ENCODE data around the gene BMAL1. TPM values are rescaled to one million over a fixed set of nuclear protein-coding genes. Genes with fewer than 3 reads are reported as not detected.

The BMAL1 gene
- total RNA-seq, 1 donor = 13.0 TPM

DNA sequence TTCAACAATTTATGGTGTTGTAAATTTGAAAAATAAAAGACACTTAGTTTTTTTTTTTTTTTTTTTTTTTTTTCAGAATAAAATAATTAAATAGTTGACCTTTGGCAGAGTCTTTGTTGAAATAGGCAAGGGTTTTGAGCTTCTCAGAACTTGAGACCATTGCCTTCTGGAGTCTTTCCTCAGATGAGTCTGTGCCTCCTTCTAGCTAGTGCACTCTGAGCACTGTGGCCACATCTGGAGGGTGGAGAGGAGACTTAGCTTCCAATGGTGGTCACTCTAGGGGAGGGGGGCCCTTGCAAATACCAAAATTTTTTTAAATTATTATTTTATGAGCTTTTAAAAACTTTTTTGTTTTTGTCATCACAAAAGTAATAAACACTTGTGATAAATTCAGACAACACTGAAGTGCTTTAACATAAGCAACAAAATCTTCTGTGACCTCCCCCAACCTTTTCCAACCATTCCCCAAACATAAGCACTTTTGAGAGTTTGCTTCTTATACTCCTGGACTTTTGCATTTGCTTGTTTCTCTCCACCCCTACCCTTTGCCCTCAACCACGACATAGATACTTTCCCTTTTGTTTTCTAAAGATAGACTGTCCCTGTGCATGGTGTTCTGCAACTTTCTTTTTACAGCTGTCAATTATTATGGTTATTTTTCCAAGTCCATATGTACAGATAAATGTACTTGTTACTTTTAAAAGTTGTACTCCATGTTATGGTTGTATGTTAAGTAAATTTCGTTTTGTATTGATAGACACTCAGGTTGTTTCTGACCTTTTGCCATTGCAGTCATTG, 41.1 kb downstream of the BMAL1 start:
- H4K20me1 ChIP-seq (ENCODE audit: insufficient read depth, low read length) = peaks cover 10% of the 10 kb centered on the region
- peaks cover 12% of the 10 kb centered on the region for H3K4me1 ChIP-seq (ENCODE audit: insufficient read depth, low read length)
- peaks cover 21% of the 10 kb centered on the region for H3K79me2 ChIP-seq (ENCODE audit: insufficient read depth, low read length)
- H3K9me3 ChIP-seq (ENCODE audit: low read depth, low read length) = no peaks in the 10 kb centered on the region
- no peaks in the 10 kb centered on the region for H3K27me3 ChIP-seq (ENCODE audit: insufficient read depth, low read length)
- TF ChIP-seq, protein P1, sequence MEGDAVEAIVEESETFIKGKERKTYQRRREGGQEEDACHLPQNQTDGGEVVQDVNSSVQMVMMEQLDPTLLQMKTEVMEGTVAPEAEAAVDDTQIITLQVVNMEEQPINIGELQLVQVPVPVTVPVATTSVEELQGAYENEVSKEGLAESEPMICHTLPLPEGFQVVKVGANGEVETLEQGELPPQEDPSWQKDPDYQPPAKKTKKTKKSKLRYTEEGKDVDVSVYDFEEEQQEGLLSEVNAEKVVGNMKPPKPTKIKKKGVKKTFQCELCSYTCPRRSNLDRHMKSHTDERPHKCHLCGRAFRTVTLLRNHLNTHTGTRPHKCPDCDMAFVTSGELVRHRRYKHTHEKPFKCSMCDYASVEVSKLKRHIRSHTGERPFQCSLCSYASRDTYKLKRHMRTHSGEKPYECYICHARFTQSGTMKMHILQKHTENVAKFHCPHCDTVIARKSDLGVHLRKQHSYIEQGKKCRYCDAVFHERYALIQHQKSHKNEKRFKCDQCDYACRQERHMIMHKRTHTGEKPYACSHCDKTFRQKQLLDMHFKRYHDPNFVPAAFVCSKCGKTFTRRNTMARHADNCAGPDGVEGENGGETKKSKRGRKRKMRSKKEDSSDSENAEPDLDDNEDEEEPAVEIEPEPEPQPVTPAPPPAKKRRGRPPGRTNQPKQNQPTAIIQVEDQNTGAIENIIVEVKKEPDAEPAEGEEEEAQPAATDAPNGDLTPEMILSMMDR (IDR thresholded peaks at IDR 0.05; ENCODE audit: extremely low read depth, low read depth, low read length) = no peak
- no peak overlapping the region for H3K27ac ChIP-seq (ENCODE audit: low read depth, low read length)
- H2AFZ ChIP-seq (ENCODE audit: low read length) = no peak overlapping the region
- no peak overlapping the region for H3K4me3 ChIP-seq (ENCODE audit: insufficient read depth, low read length)
- no peak for DNase-seq (ENCODE audit: insufficient read length, low spot score, missing footprints)
- H3K36me3 ChIP-seq (ENCODE audit: insufficient read depth, low read length) = no peaks in the 10 kb centered on the region
- H3K4me2 ChIP-seq (ENCODE audit: insufficient read depth, low read length) = no peak overlapping the region

DNA sequence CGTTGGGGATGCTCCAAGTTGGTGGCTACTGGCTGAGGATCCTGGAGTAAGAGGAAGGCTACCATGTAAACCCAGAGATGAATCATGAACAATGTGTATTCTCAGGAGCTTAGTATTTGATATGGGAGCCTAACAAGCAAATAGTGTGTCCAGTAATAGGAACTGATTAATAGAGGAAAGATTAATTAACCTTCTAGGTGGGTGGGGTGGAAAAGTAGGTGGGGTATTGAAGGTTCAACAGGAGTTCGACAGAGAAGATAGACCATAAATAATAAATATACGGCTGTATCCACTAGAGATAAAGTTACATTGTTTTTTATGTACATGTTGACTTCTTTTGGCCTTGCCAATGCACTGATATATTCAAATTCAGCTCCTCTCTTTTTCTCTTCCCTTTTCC, 43.1 kb downstream of the BMAL1 start:
- DNase-seq (ENCODE audit: insufficient read length, low spot score, missing footprints) = no peak
- TF ChIP-seq, protein P1 (IDR thresholded peaks at IDR 0.05; ENCODE audit: extremely low read depth, low read depth, low read length) = no peak
- Histone ChIP-seq H3K79me2 (ENCODE audit: insufficient read depth, low read length) (peaks cover 16% of the 10 kb centered on the region), H3K27ac (ENCODE audit: low read depth, low read length) (no peak overlapping the region), H2AFZ (ENCODE audit: low read length) (no peak overlapping the region), H3K4me3 (ENCODE audit: insufficient read depth, low read length) (no peak overlapping the region), H3K4me2 (ENCODE audit: insufficient read depth, low read length) (no peak overlapping the region), H3K27me3 (ENCODE audit: insufficient read depth, low read length) (no peaks in the 10 kb centered on the region), H4K20me1 (ENCODE audit: insufficient read depth, low read length) (peaks cover 3% of the 10 kb centered on the region), H3K4me1 (ENCODE audit: insufficient read depth, low read length) (peaks cover 12% of the 10 kb centered on the region), H3K36me3 (ENCODE audit: insufficient read depth, low read length) (no peaks in the 10 kb centered on the region), H3K9me3 (ENCODE audit: low read depth, low read length) (no peaks in the 10 kb centered on the region)

DNA sequence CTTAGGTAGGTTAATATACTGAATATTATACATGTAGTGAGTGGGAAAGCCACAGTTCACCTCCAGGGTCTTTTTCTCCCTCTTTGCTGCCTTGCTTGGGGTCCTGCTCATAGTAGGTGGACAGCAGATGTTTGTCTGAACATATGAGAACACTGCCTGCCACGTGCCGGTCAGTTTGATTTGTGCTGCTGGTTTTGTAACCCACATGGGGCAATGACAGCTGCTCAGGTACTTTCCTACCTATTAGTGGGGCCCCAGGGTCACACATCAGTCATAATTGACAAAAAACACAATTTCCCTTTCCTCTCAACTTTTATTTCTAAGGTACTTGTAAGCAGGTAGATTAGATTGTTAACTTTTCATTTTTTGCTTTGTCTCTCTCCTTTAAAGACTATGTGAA, 43.8 kb downstream of the BMAL1 start:
- no peaks in the 10 kb centered on the region for H3K9me3 ChIP-seq (ENCODE audit: low read depth, low read length)
- H3K4me1 ChIP-seq (ENCODE audit: insufficient read depth, low read length) = peaks cover 4% of the 10 kb centered on the region
- H3K36me3 ChIP-seq (ENCODE audit: insufficient read depth, low read length) = no peaks in the 10 kb centered on the region
- H3K79me2 ChIP-seq (ENCODE audit: insufficient read depth, low read length) = peaks cover 16% of the 10 kb centered on the region
- no peak for DNase-seq (ENCODE audit: insufficient read length, low spot score, missing footprints)
- H3K27ac ChIP-seq (ENCODE audit: low read depth, low read length) = no peak overlapping the region
- TF ChIP-seq, protein P1 (IDR thresholded peaks at IDR 0.05; ENCODE audit: extremely low read depth, low read depth, low read length) = no peak
- no peak overlapping the region for H3K4me2 ChIP-seq (ENCODE audit: insufficient read depth, low read length)
- no peaks in the 10 kb centered on the region for H4K20me1 ChIP-seq (ENCODE audit: insufficient read depth, low read length)
- no peak overlapping the region for H2AFZ ChIP-seq (ENCODE audit: low read length)
- no peak overlapping the region for H3K4me3 ChIP-seq (ENCODE audit: insufficient read depth, low read length)
- no peaks in the 10 kb centered on the region for H3K27me3 ChIP-seq (ENCODE audit: insufficient read depth, low read length)

DNA sequence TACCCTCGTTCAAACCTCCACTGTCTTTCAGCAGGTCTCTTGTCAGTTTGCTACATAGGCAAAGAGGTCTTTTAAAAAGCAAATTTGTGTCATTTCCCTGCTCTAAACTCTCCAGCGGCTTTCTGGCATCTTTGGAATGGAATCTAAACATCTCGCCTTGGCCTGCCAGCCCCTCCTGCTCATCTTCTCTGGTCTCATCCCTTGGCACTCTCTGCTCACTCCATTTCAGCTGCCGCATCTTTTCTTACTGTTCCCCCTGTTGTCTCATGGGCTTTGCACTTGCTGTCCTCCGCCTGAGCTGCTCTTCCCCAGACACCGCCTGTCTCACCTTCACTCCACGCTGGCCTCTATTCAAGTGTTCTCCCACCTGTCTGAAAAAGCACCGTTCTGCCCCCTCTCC, 46.6 kb downstream of the BMAL1 start:
- no peaks in the 10 kb centered on the region for H4K20me1 ChIP-seq (ENCODE audit: insufficient read depth, low read length)
- H3K4me2 ChIP-seq (ENCODE audit: insufficient read depth, low read length) = no peak overlapping the region
- peaks cover 7% of the 10 kb centered on the region for H3K79me2 ChIP-seq (ENCODE audit: insufficient read depth, low read length)
- no peaks in the 10 kb centered on the region for H3K9me3 ChIP-seq (ENCODE audit: low read depth, low read length)
- no peak overlapping the region for H3K27ac ChIP-seq (ENCODE audit: low read depth, low read length)
- DNase-seq (ENCODE audit: insufficient read length, low spot score, missing footprints) = no peak
- no peaks in the 10 kb centered on the region for H3K4me1 ChIP-seq (ENCODE audit: insufficient read depth, low read length)
- no peaks in the 10 kb centered on the region for H3K36me3 ChIP-seq (ENCODE audit: insufficient read depth, low read length)
- H2AFZ ChIP-seq (ENCODE audit: low read length) = no peak overlapping the region
- no peak overlapping the region for H3K4me3 ChIP-seq (ENCODE audit: insufficient read depth, low read length)
- TF ChIP-seq, protein P1 (IDR thresholded peaks at IDR 0.05; ENCODE audit: extremely low read depth, low read depth, low read length) = no peak
- no peaks in the 10 kb centered on the region for H3K27me3 ChIP-seq (ENCODE audit: insufficient read depth, low read length)
